GM21390 (cell line): ENCODE measurements around the gene ULK3.

Experiments
- ATAC-seq: cut with Tn5 transposase; IDR thresholded peaks from one replicate; pipeline ENCODE4 v1.9.1; 2021; ENCODE audit not compliant: unreplicated experiment

ULK3 gene

GRCh38 chr15:74841891-74842373 is 1.0 kb downstream of the ULK3 start:
- no peak for ATAC-seq

DNA sequence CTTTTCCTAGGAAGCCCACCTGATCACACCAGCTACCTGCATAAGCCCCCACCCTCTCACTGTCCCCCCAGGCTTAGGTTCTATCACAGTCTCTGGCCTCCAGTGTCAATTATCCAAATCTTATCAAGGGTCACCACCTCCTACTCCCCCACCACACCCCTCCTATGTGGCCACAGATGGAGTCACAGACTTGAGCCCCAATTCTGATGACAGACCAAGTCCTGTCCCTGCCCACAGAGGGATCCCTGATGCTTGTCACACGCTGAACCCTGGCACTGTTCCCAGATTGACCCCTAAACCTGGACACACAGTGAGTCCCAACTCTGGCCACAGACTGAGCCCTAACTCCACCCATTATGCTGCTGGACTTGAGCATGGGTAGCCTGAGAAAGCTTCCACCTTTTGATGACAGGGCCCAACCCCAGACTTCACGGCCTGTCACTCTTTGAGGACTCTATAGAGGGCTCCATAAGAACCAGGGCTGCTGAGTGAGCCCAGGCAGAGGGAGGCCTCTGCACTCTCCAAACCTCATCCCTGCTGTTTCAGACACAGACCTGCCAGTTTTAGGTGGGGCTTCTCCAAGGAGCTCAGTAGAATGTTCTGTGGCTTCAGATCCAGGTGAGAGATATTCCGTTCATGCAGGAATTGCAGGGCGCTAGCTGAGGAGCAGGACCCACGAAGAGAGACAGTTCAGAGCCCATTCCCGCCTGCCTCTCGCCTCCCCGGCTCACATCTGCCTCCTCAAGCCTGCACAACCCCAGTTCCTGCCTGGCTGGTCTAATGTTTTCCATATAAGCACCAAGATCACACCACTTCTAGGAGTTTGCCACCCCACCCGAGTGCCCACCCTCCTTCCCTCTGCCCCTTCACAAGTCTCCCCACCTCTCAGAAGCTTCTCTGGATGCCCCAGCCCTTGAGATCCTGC is 1.8 kb downstream of the ULK3 start:
- no peak for ATAC-seq

DNA sequence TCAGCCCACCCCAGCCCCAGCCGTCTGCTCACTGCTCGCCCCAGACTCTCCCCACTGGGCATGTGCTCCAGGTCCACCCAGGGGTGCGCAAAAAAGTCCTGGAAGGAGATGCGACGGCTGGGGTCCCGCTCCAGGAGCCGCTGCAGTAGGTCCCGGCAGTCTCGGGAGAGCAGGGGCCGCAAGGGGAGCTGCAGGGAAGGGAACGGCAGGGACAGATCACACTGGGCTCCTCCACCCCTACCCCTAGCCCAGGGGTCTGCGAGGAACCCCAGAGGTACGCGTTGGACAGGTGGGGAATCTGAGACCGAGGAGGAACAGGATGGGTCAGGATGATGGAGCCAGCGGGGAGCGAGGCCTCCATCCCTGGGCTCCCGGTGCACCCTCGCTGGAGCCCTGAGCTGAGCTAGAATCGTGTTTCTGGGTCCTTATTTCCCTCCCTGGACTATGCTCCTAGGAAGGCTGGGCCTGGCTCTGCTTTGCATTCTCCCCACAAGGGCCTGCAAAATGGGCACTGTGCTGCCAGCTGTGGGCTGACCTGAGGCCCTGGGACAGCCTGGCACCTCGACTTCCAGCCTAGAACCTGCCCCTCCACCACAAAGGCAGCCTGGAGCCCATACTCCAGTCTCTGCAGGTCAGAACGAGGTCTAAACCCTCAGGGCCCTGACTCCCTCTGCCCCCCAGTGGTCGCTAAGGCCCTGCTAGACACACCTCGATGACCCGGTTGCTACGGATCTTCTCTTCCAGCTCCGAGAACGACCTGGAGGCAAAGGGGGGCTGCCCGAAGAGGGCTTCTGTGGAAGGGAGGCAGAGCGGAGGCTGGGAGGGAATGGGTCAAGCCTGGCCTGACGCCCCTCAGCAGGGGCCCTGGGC is 3.2 kb downstream of the ULK3 start:
- no peak for ATAC-seq

GRCh38 chr15:74838746-74839525 is 4.0 kb downstream of the ULK3 start:
- no peak for ATAC-seq

DNA sequence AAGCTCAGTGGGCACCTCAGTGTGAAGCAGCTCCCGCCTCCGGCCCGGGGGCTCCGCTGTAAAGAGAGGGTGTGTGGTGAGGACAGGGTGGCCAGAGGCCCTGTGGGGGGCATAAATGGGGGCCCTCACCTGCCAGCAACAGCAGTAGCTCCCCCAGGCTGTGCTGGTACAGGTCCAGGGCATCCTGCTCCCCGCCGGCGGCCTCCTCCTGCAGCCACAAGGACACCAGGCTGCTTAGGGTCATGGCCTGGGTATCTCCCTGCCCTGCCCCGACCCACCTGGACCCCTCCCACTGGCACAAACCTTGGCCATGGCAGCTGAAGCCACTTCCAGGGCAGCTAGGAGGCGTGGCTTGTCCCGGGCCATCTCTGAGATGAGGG is 4.8 kb downstream of the ULK3 start:
- ATAC-seq: no peak

DNA sequence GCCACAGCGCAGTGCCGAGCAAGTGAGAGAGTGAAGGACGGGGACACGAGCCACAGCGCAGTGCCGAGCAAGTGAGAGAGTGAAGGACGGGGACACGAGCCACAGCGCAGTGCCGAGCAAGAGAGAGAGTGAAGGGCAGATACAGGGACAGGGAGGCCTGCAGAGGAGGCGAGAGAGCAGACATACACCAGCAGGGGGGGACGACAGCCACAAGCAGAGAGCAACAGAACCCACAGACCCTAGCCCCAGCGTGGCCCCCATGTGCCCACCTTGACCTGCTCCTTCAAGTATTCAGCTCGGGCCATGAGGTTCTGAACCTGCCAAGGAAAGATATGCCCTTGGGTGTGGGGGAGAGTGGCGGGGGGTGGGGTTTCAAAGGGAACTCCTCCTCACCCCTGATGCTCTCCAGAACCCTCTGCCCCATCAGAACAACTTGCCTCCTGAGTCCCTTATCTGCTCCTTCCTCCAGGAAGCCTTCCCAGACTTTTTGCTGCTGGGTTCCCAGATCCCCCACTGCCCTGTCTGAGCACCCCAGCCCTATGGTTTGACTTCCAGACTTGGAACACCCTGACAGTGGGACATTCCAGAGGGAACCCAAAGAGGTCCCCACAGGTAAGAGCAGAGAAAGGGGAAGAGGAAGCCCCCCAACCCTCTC is 5.3 kb downstream of the ULK3 start:
- no peak for ATAC-seq

- ATAC-seq: no peak
These were observed 6.1 kb downstream of the ULK3 start for GRCh38 chr15:74836846-74837245.

GRCh38 chr15:74835312-74835823 is 7.6 kb downstream of the ULK3 start:
- ATAC-seq: no peak

- ATAC-seq: no peak
These were observed 9.4 kb downstream of the ULK3 start for GRCh38 chr15:74833376-74834107.

DNA sequence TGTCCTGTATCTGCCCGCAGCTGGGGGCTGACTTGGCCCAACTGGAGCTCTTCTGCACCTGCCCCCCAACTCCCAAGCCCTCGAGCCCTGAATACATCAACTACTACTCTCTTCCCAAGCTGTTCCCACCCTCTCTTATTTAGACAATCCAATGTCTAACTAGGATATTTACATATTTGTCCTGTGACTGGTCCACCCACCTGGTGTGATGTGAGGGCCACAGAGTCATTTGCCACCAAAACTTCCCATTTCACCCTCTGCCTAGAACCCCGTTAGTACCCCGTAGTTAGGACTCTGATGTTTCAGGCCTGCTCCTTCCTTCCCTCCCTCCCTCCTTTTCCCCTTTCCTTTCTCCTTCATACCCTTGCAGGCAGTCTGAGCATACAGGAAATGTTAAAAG is 10.1 kb downstream of the ULK3 start:
- no peak for ATAC-seq

- no peak for ATAC-seq
These were observed 11.0 kb downstream of the ULK3 start for GRCh38 chr15:74831813-74832495.

DNA sequence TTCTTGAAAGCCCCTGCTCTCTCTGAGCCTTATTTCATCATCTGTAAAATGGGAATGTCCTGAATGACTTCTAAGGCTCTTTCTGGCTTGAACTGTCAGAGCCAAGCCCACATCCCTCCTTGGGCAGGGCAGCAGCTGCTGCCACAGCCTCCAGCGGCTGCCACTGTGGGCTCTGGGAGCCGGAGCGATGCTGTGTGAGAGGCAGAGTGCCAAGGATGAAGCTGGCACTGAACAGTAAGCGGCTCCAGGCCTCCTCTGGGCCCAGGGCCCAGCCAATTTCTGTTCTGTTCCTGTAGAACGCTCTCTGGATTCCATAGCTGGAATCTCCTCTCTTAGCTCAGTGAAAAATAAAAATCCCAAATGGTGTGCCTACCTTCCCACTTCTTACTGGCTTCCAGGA is 12.1 kb downstream of the ULK3 start:
- no peak for ATAC-seq

- no peak for ATAC-seq
These were observed 13.0 kb downstream of the ULK3 start for GRCh38 chr15:74829991-74830390.

DNA sequence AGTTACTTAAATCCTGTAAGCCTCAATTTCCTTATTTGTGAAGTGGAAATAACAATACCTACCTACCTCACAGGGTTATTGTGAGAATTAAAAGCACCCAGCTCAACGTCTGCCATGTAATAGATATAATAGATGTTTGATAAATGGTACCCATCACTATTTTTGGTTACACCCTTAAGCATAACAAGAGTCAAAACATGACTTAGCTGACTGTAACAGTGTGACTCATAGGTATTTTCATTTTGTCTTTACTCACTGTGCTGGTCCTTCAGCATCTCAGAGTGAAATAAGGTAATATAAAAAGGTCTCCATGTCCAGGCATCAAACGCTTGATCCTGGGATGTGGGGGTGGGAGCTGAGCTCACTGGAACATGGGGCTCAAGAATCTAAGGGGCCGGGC is 13.5 kb downstream of the ULK3 start:
- ATAC-seq: no peak

DNA sequence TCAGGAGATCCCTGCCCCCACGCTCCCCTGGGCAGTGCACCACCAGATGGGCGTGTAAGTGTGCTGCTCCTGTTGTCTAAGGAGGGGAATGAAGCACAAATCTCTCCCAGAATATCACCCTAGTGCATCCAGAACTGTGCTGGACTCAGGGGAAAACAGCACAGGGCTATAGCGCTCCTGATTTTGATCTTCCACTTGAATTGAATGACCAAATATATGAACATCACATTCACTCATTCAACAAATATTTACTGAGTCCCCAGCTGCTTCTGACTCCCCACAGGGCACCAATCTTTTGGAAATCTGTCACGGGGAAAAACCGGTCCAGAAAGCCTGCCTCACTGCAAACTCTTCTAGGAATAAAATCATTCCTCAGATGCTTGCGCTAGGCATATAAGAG is 14.1 kb downstream of the ULK3 start:
- no peak for ATAC-seq

GRCh38 chr15:74827614-74828013 is 15.3 kb downstream of the ULK3 start:
- ATAC-seq: no peak

GRCh38 chr15:74826921-74827320 is 16.0 kb downstream of the ULK3 start:
- ATAC-seq: no peak

GRCh38 chr15:74826364-74826819 is 16.6 kb downstream of the ULK3 start, which contains the start of gene CPLX3:
Gene CPLX3, plus strand, starts transcription at chr15:74826627. Its CDS starts 77 bp downstream, at chr15:74826704.
- ATAC-seq: no peak

GRCh38 chr15:74825866-74826265 is 17.1 kb downstream of the ULK3 start:
- no peak for ATAC-seq
